ENCODE results near the gene CLASP1. TPM values are rescaled to one million over a fixed set of nuclear protein-coding genes. Genes with fewer than 3 reads are reported as not detected.

The CLASP1 gene
- total RNA-seq, 1 donor from 2014 or later = 71.7 TPM

DNA sequence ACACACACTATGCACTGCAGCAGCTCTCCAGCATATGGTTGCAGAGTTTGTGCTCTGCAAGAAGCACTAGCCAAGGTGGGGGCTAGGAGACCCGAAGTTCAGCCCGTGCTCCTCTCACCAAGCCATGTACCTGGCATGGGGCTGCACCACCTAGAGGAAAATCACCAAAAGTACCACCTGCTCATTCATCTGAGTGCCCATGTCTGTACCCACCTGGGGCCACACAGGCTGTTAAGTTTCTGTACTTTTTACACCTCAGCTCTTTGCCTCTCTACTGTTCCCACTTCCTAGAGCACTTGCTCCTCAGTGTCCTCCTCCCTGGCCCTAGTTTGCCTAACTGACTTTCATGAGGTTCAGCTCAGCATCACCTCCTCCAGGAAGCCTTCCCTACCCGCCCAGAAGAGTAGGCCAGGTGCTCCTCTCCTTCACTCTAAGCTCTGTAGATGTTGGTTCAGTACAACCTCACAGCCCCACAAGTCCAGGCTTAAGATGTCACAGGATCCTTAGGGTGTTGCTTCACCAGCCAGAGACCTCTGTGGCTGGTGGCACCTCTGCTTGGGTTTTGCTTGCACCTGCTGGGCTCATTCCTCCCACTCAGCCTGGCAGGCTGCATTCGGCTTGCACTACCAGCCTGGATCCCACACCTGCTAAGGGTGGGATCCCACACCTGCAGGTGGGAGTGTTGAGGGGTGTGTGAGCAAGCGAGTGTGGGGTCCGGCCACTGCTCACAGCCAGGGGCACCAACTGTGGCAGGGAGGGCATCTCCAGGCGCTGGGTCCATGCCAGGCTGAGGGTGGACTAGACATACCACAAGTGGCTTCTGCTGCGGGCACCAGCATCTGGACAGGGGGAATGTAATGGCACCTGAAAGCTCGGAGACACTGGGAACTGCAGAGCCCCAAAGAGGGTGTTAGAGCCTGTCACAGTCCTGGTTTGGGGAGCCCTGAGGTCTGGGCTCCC, 354.1 kb downstream of the CLASP1 start:
- H3K36me3 Mint-ChIP-seq (ENCODE audit: low read depth) = no peaks in the 10 kb centered on the region
- H3K27me3 Mint-ChIP-seq (ENCODE audit: low read depth) = no peaks in the 10 kb centered on the region
- no peak overlapping the region for H3K4me3 Mint-ChIP-seq (ENCODE audit: low read depth)
- DNase-seq (ENCODE audit: low spot score) = no peak
- H3K4me1 Mint-ChIP-seq (ENCODE audit: low read depth) = no peaks in the 10 kb centered on the region
- intact Hi-C loops (cut with micrococcal nuclease) = no loop called here
- no peak overlapping the region for H3K27ac Mint-ChIP-seq
- no peaks in the 10 kb centered on the region for H3K9me3 Mint-ChIP-seq

DNA sequence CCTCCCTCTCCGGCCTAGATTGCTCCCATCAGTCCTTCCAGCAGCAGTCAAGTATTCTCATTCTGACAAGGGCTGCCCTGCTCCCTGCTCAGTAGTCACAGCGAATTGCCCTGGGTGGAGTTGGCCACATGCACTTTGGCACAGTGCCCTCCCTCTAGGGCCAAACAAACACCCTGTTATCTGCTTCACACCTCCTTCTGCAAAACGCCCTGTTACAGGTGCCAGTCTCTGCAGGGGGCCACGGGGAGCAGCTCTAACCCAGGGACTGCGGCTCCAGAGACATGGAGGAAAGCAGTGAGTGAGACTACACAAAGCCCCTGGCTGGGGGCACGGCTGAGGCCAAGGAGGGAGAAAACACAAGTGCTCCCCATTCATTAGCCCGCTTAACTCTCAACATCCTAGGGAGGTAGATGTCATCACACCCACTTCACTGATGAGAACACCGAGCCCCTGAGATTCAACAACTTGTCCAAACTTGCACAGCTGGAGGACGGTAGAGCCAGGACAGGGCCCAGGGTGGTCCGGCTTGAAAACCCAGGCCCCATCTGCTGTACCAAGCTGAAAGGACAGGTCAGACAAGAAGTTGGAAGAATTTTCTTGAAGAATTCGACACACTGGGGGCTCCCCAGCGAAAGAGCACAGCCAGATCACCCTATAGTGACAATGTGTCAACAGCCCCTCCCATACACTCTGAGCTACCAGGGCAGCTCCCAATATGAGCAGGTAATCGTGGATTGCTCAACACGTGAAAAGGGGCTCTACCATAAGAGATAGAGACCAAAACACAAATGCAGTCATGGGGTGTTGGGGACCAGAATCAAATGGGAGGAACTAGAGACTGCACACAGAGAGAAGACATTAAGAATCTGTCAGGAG, 355.6 kb downstream of the CLASP1 start:
- Mint-ChIP-seq H3K4me3 (ENCODE audit: low read depth) (no peak overlapping the region), H3K9me3 (no peaks in the 10 kb centered on the region), H3K36me3 (ENCODE audit: low read depth) (no peaks in the 10 kb centered on the region), H3K4me1 (ENCODE audit: low read depth) (no peaks in the 10 kb centered on the region), H3K27me3 (ENCODE audit: low read depth) (no peaks in the 10 kb centered on the region), H3K27ac (no peak overlapping the region)
- no peak for DNase-seq (ENCODE audit: low spot score)
- intact Hi-C loops (cut with micrococcal nuclease) = no loop called here

DNA sequence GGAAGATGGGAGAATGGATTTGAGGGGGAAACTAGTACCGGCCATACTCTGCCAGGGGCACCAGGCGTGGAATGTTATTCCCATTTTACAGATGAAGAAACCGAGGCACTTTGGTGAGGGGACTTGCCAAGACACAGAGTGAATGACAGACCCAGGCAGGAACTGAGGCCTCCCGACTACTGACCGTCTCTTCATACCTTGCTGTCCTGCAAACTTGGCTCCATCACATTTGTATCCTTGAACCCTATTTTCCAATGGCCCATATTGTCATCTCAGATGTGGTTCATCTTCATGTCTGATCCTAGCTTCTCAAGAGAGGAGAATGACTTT, 358.0 kb downstream of the CLASP1 start:
- no peak overlapping the region for H3K4me3 Mint-ChIP-seq (ENCODE audit: low read depth)
- intact Hi-C loops (cut with micrococcal nuclease) = no loop called here
- no peak overlapping the region for H3K27ac Mint-ChIP-seq
- H3K27me3 Mint-ChIP-seq (ENCODE audit: low read depth) = peaks cover 7% of the 10 kb centered on the region
- no peaks in the 10 kb centered on the region for H3K4me1 Mint-ChIP-seq (ENCODE audit: low read depth)
- no peaks in the 10 kb centered on the region for H3K9me3 Mint-ChIP-seq
- DNase-seq (ENCODE audit: low spot score) = no peak
- no peaks in the 10 kb centered on the region for H3K36me3 Mint-ChIP-seq (ENCODE audit: low read depth)

DNA sequence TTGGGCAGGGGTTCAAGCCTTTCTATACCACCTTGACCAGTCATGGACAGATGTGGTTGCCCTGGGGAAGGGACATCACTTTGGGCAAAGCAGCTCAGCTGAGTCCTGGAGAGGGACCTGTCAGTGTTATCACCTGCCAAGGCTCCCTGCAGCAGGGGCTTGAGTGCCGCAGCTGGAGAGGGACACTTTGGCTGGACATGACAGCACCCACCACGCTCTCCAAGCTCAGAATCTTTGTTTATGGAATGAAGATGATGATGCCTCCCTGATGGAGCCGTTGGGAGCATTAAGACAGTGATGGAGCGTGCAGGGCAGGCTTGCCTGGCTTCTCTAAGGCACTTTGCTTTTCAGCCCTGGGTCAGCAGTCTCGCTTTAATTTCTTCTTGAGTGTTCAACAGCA, 360.0 kb downstream of the CLASP1 start:
- DNase-seq (ENCODE audit: low spot score) = no peak
- Mint-ChIP-seq H3K36me3 (ENCODE audit: low read depth) (no peaks in the 10 kb centered on the region), H3K4me1 (ENCODE audit: low read depth) (no peaks in the 10 kb centered on the region), H3K9me3 (no peaks in the 10 kb centered on the region), H3K27ac (no peak overlapping the region), H3K4me3 (ENCODE audit: low read depth) (no peak overlapping the region), H3K27me3 (ENCODE audit: low read depth) (peaks cover 12% of the 10 kb centered on the region)
- intact Hi-C loops (cut with micrococcal nuclease) = no loop called here

DNA sequence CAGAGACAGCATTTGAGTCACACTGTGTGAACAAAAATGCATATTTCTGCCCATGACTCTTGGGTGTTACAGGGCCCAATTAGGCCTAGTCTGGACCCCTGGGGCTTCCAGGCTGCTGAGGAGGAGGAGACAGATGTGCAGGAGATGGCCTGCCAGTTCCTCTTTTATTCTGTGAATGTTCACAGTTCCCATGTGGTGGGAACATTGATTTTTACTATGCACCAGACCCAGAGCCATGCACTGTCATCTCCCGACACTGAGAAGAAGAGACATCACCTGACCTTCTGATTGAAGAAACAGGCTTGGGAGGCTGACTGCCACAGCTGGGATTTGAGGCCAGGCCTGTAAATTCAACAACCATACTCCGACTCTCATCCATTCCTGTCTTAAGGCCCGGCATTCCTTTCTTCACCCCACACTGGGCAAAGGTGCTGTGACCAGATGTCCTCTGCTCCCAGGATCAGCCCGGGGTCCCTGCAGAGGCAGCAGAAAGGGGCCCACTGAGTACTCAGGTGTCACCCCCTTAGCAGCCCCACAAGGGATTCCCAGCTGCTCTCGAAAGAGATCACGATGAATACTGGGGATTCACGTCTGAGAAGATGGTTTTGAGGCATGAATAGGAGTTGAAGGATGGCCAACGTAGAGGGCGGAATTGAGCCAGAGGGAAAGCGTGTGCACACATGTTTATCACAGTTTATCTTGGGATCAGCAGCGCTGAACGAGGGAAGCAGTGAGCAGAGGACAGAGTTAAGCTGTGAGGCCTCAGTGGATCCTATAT, 360.6 kb downstream of the CLASP1 start:
- Mint-ChIP-seq H3K27me3 (ENCODE audit: low read depth) (peaks cover 19% of the 10 kb centered on the region), H3K36me3 (ENCODE audit: low read depth) (no peaks in the 10 kb centered on the region), H3K27ac (no peak overlapping the region), H3K9me3 (no peaks in the 10 kb centered on the region), H3K4me3 (ENCODE audit: low read depth) (no peak overlapping the region), H3K4me1 (ENCODE audit: low read depth) (peaks cover 3% of the 10 kb centered on the region)
- intact Hi-C loops (cut with micrococcal nuclease) = no loop called here
- DNase-seq (ENCODE audit: low spot score) = no peak

DNA sequence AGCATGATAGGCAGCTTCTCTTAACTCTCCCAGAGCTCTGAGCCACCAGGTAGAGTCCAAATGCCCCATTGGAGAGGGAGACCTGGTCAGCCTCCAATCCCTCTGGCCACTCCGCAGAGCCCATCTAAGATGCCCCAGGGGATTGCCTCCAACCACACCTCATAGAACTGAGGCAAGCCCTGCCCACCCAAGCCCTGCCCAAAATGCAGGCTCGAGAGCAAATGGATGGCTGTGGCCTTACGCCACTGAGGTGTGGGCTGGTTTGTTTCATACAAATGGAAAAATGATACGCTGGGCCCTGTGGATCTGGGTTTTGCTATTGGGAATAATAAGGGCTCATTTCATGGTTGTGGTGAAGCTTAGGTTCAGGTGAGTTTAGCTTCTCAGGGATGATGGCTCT, 361.3 kb downstream of the CLASP1 start:
- intact Hi-C loops (cut with micrococcal nuclease) = no loop called here
- Mint-ChIP-seq H3K27ac (no peak overlapping the region), H3K36me3 (ENCODE audit: low read depth) (no peaks in the 10 kb centered on the region), H3K4me3 (ENCODE audit: low read depth) (no peak overlapping the region), H3K9me3 (no peaks in the 10 kb centered on the region), H3K4me1 (ENCODE audit: low read depth) (peaks cover 3% of the 10 kb centered on the region), H3K27me3 (ENCODE audit: low read depth) (peaks cover 25% of the 10 kb centered on the region)
- DNase-seq (ENCODE audit: low spot score) = no peak

Other genes starting within 250 kb of the CLASP1 start
- not detected in 2 replicates for gene RNU4ATAC, start 118.6 kb downstream of the CLASP1 start, total RNA-seq
- 117 and 125 TPM in 2 replicates for gene NIFK, start 87.4 kb upstream of the CLASP1 start, total RNA-seq
- gene TSN, start 106.2 kb upstream of the CLASP1 start, total RNA-seq = 67.6 and 72.5 TPM in 2 replicates